Smooth muscle cell of bladder (primary cell): ENCODE data around the gene IFI6. TPM values are rescaled to one million over a fixed set of nuclear protein-coding genes. Genes with fewer than 3 reads are reported as not detected.

ENCODE experiments used
- total RNA-seq: library from RNA; depleted of rRNA; stranded (reverse); fragments of >200 nt; gene quantifications from 2 replicates; pipeline ENCODE4 v1.2.3, GENCODE V29; 2014

The IFI6 gene
- total RNA-seq, result 15.4 and 25.2 TPM in 2 replicates

DNA sequence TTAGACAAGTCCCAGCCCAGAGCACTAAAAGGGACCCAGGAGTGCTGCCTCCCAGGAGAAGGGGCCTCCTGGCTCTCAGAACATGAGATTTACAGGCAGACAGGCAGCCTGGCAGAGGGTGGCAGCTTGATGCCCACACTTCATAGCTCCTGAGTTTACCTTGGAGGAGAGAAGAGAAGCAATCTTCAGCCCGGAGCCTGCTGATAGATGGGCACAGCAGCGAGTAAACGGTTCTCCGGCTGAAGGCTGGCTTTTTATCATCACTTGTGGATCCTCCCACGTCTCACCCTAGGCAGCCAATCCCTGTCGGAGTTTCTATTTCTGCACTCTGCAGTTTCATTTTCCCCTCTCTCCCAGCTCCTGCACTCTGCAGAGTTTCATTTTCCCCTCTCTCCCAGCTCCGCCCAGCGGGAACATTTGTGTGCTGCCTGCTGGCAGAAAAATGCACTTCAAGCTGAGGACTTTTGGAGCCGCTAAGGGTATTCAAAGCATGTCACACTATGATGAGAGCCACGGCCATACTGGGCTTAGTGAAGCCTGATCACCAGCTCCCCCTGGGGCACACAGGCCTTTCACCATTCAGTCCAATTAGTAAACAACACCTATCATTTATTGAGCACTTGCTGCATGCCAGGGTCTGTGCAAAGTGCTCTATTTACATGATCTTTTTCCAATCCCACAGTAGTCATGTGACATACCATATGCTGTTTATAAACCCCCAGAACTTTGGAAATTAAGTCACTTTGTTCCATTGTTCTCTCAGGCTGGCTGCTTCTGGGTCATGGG is at the start of gene IFI6:
TSS of gene IFI6 (minus strand) at position 229 of the 786 bp plus-strand sequence. CDS start 2,878 bp downstream, outside the sequence.

GRCh38 chr1:27634985-27635367 is 37.0 kb downstream of the IFI6 start, which contains the start of gene FGR:
TSS of gene FGR (minus strand) at chr1:27635185. CDS start at chr1:27623916, 11,269 bp downstream.

Other genes starting within 250 kb of the IFI6 start
- 10.0 and 12.9 TPM in 2 replicates for gene WASF2, start 182.0 kb downstream of the IFI6 start, total RNA-seq
- 2.1 and 5.5 TPM in 2 replicates for gene AHDC1, start 68.0 kb downstream of the IFI6 start, total RNA-seq
- gene FGR, start 37.0 kb downstream of the IFI6 start, total RNA-seq, result not detected in 2 replicates
- gene FAM76A, start 53.8 kb upstream of the IFI6 start, total RNA-seq, result 12.9 and 15.4 TPM in 2 replicates
- gene STX12, start 101.0 kb upstream of the IFI6 start, total RNA-seq, result 46.2 and 53.1 TPM in 2 replicates
- gene PPP1R8, start 158.6 kb upstream of the IFI6 start, total RNA-seq, result 39.1 and 39.7 TPM in 2 replicates
- 5.2 and 7.5 TPM in 2 replicates for gene THEMIS2, start 200.4 kb upstream of the IFI6 start, total RNA-seq
- gene RPA2, start 242.4 kb upstream of the IFI6 start, total RNA-seq, result 20.2 and 21.5 TPM in 2 replicates